Sigmoid colon (tissue), 7 donors: Measurements from ENCODE around the gene OPRM1. TPM values are rescaled to one million over a fixed set of nuclear protein-coding genes. Genes with fewer than 3 reads are reported as not detected.

Experiments
- DNase-seq: peaks from one replicate; pipeline ENCODE4 v3.0.0-alpha.2; 2019
- H3K27ac ChIP-seq, 4 donors: fragments of 200-600 bp; sonication (generic); one replicate each; pipeline ENCODE4 v1.5.1; 2016 to 2019; ENCODE audit warnings: mild to moderate bottlenecking in 1 of 4
- H3K27me3 ChIP-seq, 3 donors: fragments of 200-600 bp; sonication (generic); one replicate each; pipeline ENCODE4 v1.5.1; 2019; ENCODE audit warnings: mild to moderate bottlenecking in 1 of 3
- H3K36me3 ChIP-seq, 4 donors: fragments of 200-600 bp; sonication (generic); one replicate each; pipeline ENCODE4 v1.5.1; 2016 to 2019
- H3K4me1 ChIP-seq, 4 donors: fragments of 200-600 bp; sonication (generic); one replicate each; pipeline ENCODE4 v1.5.1; 2017 to 2019
- H3K4me3 ChIP-seq, 4 donors: fragments of 200-600 bp; sonication (generic); one replicate each; pipeline ENCODE4 v1.5.1; 2017 to 2019; ENCODE audit warnings: mild to moderate bottlenecking in 2 of 4, moderate library complexity in 1 of 4
- H3K9me3 ChIP-seq, 4 donors: fragments of 200-600 bp in 3 of 4; sonication (generic) in 3 of 4; one replicate each; pipeline versions ENCODE4 v1.5.1 to v1.6.1; 2013 to 2019
- EP300 ChIP-seq, 4 donors: sonication (generic); formaldehyde crosslinking; IDR thresholded peaks; one replicate each; pipeline ENCODE4 v1.6.1; 2017; ENCODE audit warnings: antibody characterized with exemption in 4 of 4
- POLR2A ChIP-seq, 2 donors: fragments of 450-650 bp; IDR thresholded peaks; one replicate each; pipeline ENCODE4 v1.6.1; 2016; ENCODE audit warnings: antibody characterized with exemption in 2 of 2, mild to moderate bottlenecking in 2 of 2, moderate library complexity in 2 of 2
- POLR2AphosphoS5 ChIP-seq, 4 donors: sonication (generic); formaldehyde crosslinking; IDR thresholded peaks; one replicate each; pipeline ENCODE4 v1.6.1; 2017; ENCODE audit warnings: antibody characterized with exemption in 4 of 4
- WGBS, 2 donors: extraction: QIAGEN DNeasy Blood & Tissue Kit; methylation state at CpG; one replicate each; pipeline ENCODE4 v1.1.7; 2013; 5-methylcytosine and 5-hydroxymethylcytosine counted together
- intact Hi-C: fragments of 100-400 bp; cut with DNase I; formaldehyde crosslinking; loops from one replicate; pipeline ENCODE4 v1.15.1; 2023
- polyA plus RNA-seq, 3 donors: library from polyadenylated mRNA; stranded (reverse); fragments of 200-250 nt; gene quantifications; one replicate each; pipeline ENCODE4 v1.2.3, GENCODE V29; 2013
- total RNA-seq, 4 donors: library from RNA; depleted of rRNA; stranded (reverse); fragments of >200 nt; gene quantifications; one replicate each; pipeline ENCODE4 v1.1.0, GENCODE V29; 2016
- TF ChIP-seq, protein P1 (sequence below), 4 experiments: fragments of 450-650 bp in 3 of 4; fragments of 200-600 bp in 1 of 4; IDR thresholded peaks; one replicate each; pipeline ENCODE4 v1.5.1; 2016 to 2019; ENCODE audit warnings: antibody characterized with exemption in 4 of 4, mild to moderate bottlenecking in 3 of 4, moderate library complexity in 2 of 4
- donor health status: healthy with polysubstance abuse.
- donor health status: Bipolar disorder and iron deficiency.
- donor health status: healthy.

The OPRM1 gene
- total and polyA plus RNA-seq, 7 donors, result 0.19 to 3.3 (median 0.49) TPM; not detected in 2

DNA sequence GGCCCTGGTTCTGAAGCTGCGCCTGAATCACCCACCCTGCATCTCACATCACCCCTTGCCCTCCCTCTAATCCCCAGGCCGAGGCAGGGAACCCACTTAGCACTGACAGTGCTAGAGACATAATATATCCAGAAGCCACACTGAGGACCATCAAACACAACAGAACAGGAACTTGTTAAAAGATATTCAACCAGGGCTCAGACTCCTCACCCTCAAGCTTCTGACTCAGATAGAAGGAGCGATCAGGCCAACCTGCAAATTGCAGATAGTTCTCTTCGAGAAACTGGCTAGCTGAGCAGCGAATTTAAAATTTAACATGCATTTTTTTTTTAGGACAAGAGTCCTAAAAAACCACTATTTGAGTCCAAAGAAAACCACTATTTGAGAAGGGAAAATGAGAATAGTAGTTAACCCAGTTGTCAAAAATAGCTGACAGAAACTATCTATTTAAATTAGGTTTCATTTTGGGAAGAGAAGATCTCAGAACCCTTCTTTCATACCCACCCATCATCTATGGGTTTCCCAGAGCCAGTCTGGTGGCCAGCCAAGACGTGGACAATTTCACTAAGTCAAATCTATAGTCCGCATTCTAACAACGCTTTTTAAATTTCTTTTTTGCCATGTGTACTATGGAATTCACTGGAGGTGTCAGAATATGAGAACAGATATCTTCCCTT is 95.6 kb downstream of the OPRM1 start:
- Histone ChIP-seq H3K27me3 (no peaks in the 10 kb centered on the region), H3K36me3 (no peaks in the 10 kb centered on the region), H3K4me3 (no peak overlapping the region), H3K9me3 (no peaks in the 10 kb centered on the region), H3K27ac (no peak overlapping the region), H3K4me1 (no peaks in the 10 kb centered on the region)
- WGBS, 2 donors, result 90 to 92% methylated on average over 8 of the region's 8 CpGs
- TF ChIP-seq, protein P1, sequence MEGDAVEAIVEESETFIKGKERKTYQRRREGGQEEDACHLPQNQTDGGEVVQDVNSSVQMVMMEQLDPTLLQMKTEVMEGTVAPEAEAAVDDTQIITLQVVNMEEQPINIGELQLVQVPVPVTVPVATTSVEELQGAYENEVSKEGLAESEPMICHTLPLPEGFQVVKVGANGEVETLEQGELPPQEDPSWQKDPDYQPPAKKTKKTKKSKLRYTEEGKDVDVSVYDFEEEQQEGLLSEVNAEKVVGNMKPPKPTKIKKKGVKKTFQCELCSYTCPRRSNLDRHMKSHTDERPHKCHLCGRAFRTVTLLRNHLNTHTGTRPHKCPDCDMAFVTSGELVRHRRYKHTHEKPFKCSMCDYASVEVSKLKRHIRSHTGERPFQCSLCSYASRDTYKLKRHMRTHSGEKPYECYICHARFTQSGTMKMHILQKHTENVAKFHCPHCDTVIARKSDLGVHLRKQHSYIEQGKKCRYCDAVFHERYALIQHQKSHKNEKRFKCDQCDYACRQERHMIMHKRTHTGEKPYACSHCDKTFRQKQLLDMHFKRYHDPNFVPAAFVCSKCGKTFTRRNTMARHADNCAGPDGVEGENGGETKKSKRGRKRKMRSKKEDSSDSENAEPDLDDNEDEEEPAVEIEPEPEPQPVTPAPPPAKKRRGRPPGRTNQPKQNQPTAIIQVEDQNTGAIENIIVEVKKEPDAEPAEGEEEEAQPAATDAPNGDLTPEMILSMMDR (IDR thresholded peaks at IDR 0.05), result no peak
- no peak for TF ChIP-seq POLR2A (IDR thresholded peaks at IDR 0.05)
- TF ChIP-seq POLR2AphosphoS5 (IDR thresholded peaks at IDR 0.05), result no peak
- no peak for TF ChIP-seq EP300 (IDR thresholded peaks at IDR 0.05)
- no peak for DNase-seq
- intact Hi-C loops, result no loop called here

DNA sequence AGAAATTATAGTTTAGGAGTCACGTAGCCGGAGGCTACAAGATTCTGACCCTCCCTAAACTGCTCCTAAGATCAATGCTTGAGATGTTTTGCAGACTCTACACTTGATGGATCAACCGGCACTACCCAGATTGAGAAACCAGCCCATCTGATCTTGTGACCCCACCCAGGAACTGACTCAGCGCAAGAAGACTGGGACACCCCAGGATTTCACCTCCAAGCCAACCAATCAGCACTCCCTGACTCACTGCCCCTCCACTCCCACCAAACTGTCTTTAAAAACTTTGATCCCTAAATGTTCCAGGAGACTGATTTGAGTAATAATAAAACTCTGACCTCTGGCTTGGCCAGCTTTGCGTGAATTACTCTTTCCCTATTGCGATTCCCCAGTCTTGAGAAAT is 99.8 kb downstream of the OPRM1 start:
- 92 to 95% methylated on average over 6 of the region's 6 CpGs for WGBS, 2 donors
- H3K36me3 ChIP-seq, result no peaks in the 10 kb centered on the region
- H3K4me1 ChIP-seq, result no peaks in the 10 kb centered on the region
- H3K27ac ChIP-seq, result no peak overlapping the region
- H3K27me3 ChIP-seq, result no peaks in the 10 kb centered on the region
- intact Hi-C loops, result no loop called here
- no peak for DNase-seq
- H3K9me3 ChIP-seq, result no peaks in the 10 kb centered on the region
- TF ChIP-seq POLR2AphosphoS5 (IDR thresholded peaks at IDR 0.05), result no peak
- no peak for TF ChIP-seq POLR2A (IDR thresholded peaks at IDR 0.05)
- no peak for TF ChIP-seq EP300 (IDR thresholded peaks at IDR 0.05)
- TF ChIP-seq, protein P1 (IDR thresholded peaks at IDR 0.05), result no peak
- H3K4me3 ChIP-seq, result no peak overlapping the region

DNA sequence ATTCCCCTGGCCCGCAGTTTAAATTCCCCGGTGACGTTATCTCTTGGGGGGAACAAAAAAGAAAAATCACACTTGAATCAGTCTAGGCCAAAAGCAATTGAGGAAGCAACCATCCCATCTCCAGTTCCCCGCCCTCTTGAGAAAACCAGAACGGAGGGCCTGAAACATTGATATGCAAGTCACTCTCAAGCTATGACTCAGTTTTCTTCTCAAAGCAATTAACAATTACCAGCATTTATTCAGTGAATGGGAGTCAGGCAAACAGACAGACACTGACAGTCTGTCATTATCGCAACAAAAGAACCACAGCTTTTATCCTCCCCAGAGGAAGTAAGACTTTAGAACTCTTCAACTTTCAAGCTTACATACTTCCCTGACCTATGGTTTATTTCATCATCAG is 100.9 kb downstream of the OPRM1 start:
- DNase-seq, result no peak
- 81 to 91% methylated on average over 6 of the region's 6 CpGs for WGBS, 2 donors
- Histone ChIP-seq H3K4me3 (no peak overlapping the region), H3K9me3 (no peaks in the 10 kb centered on the region), H3K27ac (no peak overlapping the region), H3K4me1 (no peaks in the 10 kb centered on the region), H3K36me3 (no peaks in the 10 kb centered on the region), H3K27me3 (no peaks in the 10 kb centered on the region)
- intact Hi-C loops, result no loop called here
- TF ChIP-seq POLR2A (IDR thresholded peaks at IDR 0.05) (no peak), POLR2AphosphoS5 (IDR thresholded peaks at IDR 0.05) (no peak), EP300 (IDR thresholded peaks at IDR 0.05) (no peak)
- TF ChIP-seq, protein P1 (IDR thresholded peaks at IDR 0.05), result no peak

DNA sequence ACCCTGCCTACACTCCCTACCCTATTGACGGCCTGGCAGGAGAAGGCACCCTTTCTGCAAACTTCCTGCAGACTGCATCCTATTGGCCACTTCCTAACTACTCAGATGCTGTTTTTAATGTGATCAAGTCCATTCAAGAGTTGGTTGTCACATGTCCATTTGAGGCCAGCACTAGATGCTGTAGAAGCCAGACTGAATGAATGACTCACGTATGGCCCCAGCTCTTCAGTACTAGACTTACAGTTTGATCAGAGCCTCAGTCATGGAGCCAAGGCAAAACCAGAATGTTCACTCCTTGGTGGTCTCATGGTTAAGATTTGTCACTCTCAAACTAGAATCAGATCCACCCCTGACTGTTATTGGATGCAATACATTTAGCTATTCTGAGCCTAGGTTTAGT is 101.7 kb downstream of the OPRM1 start:
- H3K4me1 ChIP-seq, result no peaks in the 10 kb centered on the region
- intact Hi-C loops, result no loop called here
- no peaks in the 10 kb centered on the region for H3K36me3 ChIP-seq
- TF ChIP-seq, protein P1 (IDR thresholded peaks at IDR 0.05), result no peak
- TF ChIP-seq POLR2AphosphoS5 (IDR thresholded peaks at IDR 0.05), result no peak
- no peak for TF ChIP-seq POLR2A (IDR thresholded peaks at IDR 0.05)
- TF ChIP-seq EP300 (IDR thresholded peaks at IDR 0.05), result no peak
- DNase-seq, result no peak
- H3K27ac ChIP-seq, result no peak overlapping the region
- no peaks in the 10 kb centered on the region for H3K27me3 ChIP-seq
- no peak overlapping the region for H3K4me3 ChIP-seq
- WGBS, 2 donors, result 63 to 89% methylated on average over 2 of the region's 2 CpGs
- no peaks in the 10 kb centered on the region for H3K9me3 ChIP-seq

DNA sequence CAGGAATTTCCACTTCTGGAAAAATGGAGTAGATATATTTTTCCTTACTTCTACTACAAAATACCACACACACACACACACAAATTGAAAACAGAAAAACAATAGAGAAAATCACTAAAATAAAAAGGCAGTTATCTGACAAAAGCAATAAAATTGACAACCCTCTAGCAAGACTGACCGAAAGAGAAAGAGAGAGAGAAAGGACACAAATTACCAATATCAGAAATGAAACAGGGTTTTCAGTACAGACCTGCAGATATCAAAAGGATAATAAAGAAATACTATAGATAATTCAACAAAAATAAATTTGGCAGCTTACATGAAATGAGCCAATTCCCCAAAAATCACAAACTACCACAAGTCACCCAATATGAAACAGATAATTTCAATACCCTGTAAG is 104.7 kb downstream of the OPRM1 start:
- Histone ChIP-seq H3K36me3 (no peaks in the 10 kb centered on the region), H3K27ac (no peak overlapping the region), H3K4me1 (no peaks in the 10 kb centered on the region), H3K4me3 (no peak overlapping the region), H3K27me3 (no peaks in the 10 kb centered on the region), H3K9me3 (no peaks in the 10 kb centered on the region)
- DNase-seq, result no peak
- 83 to 94% methylated on average over 1 of the region's 1 CpG for WGBS, 2 donors
- TF ChIP-seq, protein P1 (IDR thresholded peaks at IDR 0.05), result no peak
- no peak for TF ChIP-seq POLR2AphosphoS5 (IDR thresholded peaks at IDR 0.05)
- TF ChIP-seq EP300 (IDR thresholded peaks at IDR 0.05), result no peak
- no peak for TF ChIP-seq POLR2A (IDR thresholded peaks at IDR 0.05)
- intact Hi-C loops, result no loop called here
